ENCODE results near the gene EDEM1. TPM values are rescaled to one million over a fixed set of nuclear protein-coding genes. Genes with fewer than 3 reads are reported as not detected.

Gene EDEM1
- total RNA-seq, 4 donors from 2014 or later = 72.4 to 121 (median 88.9) TPM

- no peak overlapping the region for H3K4me3 ChIP-seq (ENCODE audit: low read depth, poor library complexity, severe bottlenecking)
- no peak for DNase-seq (ENCODE audit: low spot score in 2 of 2)
- intact Hi-C loops (cut with DNase I; ENCODE audit: low total_unique reads) = no loop called here
- WGBS, 2 donors = 94 to 96% methylated on average over 4 of the region's 4 CpGs
- TF ChIP-seq CTCF (IDR thresholded peaks at IDR 0.05) (no peak), POLR2A (IDR thresholded peaks at IDR 0.05) (no peak)
These were observed 10.8 kb downstream of the EDEM1 start for GRCh38 chr3:5198313-5198677.

GRCh38 chr3:5198986-5199731, 11.7 kb downstream of the EDEM1 start:
- intact Hi-C loops (cut with DNase I; ENCODE audit: low total_unique reads) = no loop called here
- H3K4me3 ChIP-seq (ENCODE audit: low read depth, poor library complexity, severe bottlenecking) = no peak overlapping the region
- TF ChIP-seq CTCF (IDR thresholded peaks at IDR 0.05) (no peak), POLR2A (IDR thresholded peaks at IDR 0.05) (no peak)
- no peak for DNase-seq (ENCODE audit: low spot score in 2 of 2)
- WGBS, 2 donors = 66 to 67% methylated on average over 5 of the region's 5 CpGs

- TF ChIP-seq CTCF (IDR thresholded peaks at IDR 0.05) (no peak), POLR2A (IDR thresholded peaks at IDR 0.05) (no peak)
- no peak for DNase-seq (ENCODE audit: low spot score in 2 of 2)
- intact Hi-C loops (cut with DNase I; ENCODE audit: low total_unique reads) = no loop called here
- no peak overlapping the region for H3K4me3 ChIP-seq (ENCODE audit: low read depth, poor library complexity, severe bottlenecking)
- 85 to 87% methylated on average over 6 of the region's 6 CpGs for WGBS, 2 donors
These were observed 14.0 kb downstream of the EDEM1 start for GRCh38 chr3:5201536-5201935.

GRCh38 chr3:5202222-5202621, 14.7 kb downstream of the EDEM1 start:
- DNase-seq (ENCODE audit: low spot score in 2 of 2) = no peak
- intact Hi-C loops (cut with DNase I; ENCODE audit: low total_unique reads) = no loop called here
- no peak for TF ChIP-seq POLR2A (IDR thresholded peaks at IDR 0.05)
- TF ChIP-seq CTCF (IDR thresholded peaks at IDR 0.05) = no peak
- WGBS, 2 donors = 89 to 96% methylated on average over 2 of the region's 2 CpGs
- H3K4me3 ChIP-seq (ENCODE audit: low read depth, poor library complexity, severe bottlenecking) = no peak overlapping the region

GRCh38 chr3:5205165-5205941, 17.8 kb downstream of the EDEM1 start:
- no peak for TF ChIP-seq POLR2A (IDR thresholded peaks at IDR 0.05)
- no peak for TF ChIP-seq CTCF (IDR thresholded peaks at IDR 0.05)
- intact Hi-C loops (cut with DNase I; ENCODE audit: low total_unique reads) = no loop called here
- DNase-seq (ENCODE audit: low spot score in 2 of 2) = no peak
- 81 to 82% methylated on average over 7 of the region's 7 CpGs for WGBS, 2 donors
- no peak overlapping the region for H3K4me3 ChIP-seq (ENCODE audit: low read depth, poor library complexity, severe bottlenecking)
